ENCODE data around the gene KRTAP12-2. TPM values are rescaled to one million over a fixed set of nuclear protein-coding genes. Genes with fewer than 3 reads are reported as not detected.

KRTAP12-2 gene
- total RNA-seq, 1 donor from 2014 or later: not detected

DNA sequence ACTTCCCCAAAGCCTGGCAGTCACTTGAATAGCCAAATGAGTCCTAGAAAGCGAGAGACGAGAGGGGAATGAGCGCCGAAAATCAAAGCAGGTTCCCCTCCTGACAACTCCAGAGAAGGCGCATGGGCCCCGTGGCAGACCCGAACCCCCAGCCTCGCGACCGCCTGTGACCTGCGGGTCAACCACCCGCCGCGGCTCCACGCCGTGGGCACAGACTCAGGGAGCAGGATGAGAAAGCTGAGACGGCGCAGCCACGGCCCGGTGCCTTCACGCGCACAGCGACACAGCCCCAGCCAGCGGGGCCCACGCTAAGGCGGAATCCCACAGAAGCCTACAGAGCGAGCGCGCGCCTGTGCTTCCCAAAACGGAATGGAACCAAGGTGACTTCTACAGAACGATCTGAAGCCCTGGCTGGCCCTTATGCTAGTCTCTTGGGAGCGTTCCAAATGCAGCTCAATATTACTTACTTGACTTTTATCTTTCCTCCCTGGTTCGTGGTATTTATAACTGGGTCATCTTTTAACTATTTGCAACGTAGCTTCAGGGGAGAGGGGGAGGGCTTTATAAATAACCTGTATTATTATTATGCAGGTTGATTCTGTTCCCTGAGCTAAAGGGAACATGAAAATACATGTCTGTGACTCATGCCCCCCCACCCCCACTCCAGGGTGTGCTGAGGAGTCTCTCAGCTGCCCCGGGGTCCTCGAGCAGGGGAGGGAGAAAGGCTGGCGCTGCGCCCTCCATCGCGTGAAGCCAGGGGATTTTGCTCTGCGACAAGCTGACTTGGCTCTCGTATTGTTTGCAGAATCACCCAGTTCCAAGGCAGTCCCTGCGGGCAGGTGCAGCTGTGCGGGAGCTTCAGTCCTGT is 42.9 kb upstream of the KRTAP12-2 start:
- H3K36me3 ChIP-seq (ENCODE audit: control insufficient read depth in 3 of 3, insufficient read depth in 3 of 3, low read length in 3 of 3): no peaks in the 10 kb centered on the region
- H3K27ac ChIP-seq (ENCODE audit: low read depth, low read length): no peak overlapping the region
- peaks cover 72 to 83% (median 79%) of the 10 kb centered on the region in 3 donors for H3K27me3 ChIP-seq (ENCODE audit: control insufficient read depth in 3 of 3, insufficient read depth in 3 of 3, low read length in 3 of 3)
- no peak overlapping the region for H3K9ac ChIP-seq (ENCODE audit: low read depth in 1 of 3, low read length in 3 of 3)
- no peaks in the 10 kb centered on the region for H3K9me3 ChIP-seq (ENCODE audit: control insufficient read depth in 3 of 3, low read length in 3 of 3)
- peaks cover 0 to 8% (median 6%) of the 10 kb centered on the region in 3 donors for H3K4me1 ChIP-seq (ENCODE audit: control insufficient read depth in 3 of 3, insufficient read depth in 3 of 3, low read length in 3 of 3)
- no peak overlapping the region for H3K4me3 ChIP-seq (ENCODE audit: low read length in 3 of 3)

DNA sequence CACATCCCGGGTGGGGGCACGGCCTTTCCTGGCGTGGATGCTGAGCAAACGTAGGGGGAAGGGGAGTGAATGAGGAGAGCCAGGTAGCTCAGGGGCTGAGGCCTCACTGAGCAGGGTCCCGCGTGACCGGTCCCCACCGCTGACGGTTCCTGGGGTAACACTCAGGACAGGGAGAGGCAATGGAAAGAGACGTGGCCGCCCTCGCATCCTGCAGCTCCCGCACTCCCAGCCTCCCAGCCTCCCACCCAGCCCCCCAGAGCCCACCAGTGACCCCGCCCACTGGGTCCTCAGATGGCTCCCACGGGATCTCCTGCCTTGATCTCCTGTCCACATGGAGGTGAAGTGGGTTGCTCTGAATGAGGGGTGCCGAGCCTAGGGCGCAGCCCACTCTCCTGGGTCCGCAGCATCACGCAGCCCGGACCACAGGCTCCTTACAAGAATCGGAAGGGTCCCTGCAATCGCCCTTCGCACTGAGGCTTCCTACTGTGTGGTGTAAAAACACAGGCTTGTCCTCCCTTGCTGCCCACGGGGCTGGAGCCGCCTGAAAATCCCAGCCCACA is 42.2 kb upstream of the KRTAP12-2 start:
- Histone ChIP-seq H3K4me3 (ENCODE audit: low read length in 3 of 3) (no peak overlapping the region), H3K4me1 (ENCODE audit: control insufficient read depth in 3 of 3, insufficient read depth in 3 of 3, low read length in 3 of 3) (peaks cover 0 to 8% (median 6%) of the 10 kb centered on the region in 3 donors), H3K9ac (ENCODE audit: low read depth in 1 of 3, low read length in 3 of 3) (no peak overlapping the region), H3K27me3 (ENCODE audit: control insufficient read depth in 3 of 3, insufficient read depth in 3 of 3, low read length in 3 of 3) (peaks cover 75 to 85% (median 84%) of the 10 kb centered on the region in 3 donors), H3K27ac (ENCODE audit: low read depth, low read length) (no peak overlapping the region), H3K9me3 (ENCODE audit: control insufficient read depth in 3 of 3, low read length in 3 of 3) (no peaks in the 10 kb centered on the region), H3K36me3 (ENCODE audit: control insufficient read depth in 3 of 3, insufficient read depth in 3 of 3, low read length in 3 of 3) (no peaks in the 10 kb centered on the region)

DNA sequence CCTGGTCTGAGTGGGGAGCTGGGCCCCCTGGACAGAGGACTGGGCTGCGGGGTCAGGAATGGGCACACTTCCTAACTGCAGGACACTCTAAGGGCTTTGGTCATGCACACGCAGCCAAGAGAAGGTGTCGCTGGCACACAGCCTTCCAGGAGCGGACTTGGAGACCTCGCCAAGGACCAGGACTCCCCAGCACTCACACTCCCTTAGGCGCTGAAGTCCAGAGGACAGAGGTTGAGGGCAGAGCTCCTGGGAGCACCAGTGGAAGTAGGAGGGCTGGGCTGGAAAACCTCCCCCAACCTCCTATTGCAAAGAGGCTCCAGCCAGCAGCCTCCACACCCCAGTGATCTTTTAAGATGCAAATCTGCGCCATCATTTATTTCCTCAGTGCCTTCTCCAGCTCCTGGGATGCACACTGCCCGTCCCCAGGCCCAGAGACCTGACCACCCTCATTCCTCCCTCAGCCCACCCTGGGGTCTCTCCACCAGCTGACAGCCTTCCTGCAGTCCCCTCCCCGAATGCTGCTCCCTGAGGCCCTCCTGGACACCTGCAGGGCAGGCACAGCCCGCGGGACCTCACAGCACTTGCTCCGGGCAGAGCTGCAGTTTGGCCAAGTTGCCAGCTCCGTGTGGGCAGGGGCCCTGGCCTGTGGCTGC is 41.6 kb upstream of the KRTAP12-2 start:
- peaks cover 75 to 85% (median 84%) of the 10 kb centered on the region in 3 donors for H3K27me3 ChIP-seq (ENCODE audit: control insufficient read depth in 3 of 3, insufficient read depth in 3 of 3, low read length in 3 of 3)
- no peak overlapping the region for H3K27ac ChIP-seq (ENCODE audit: low read depth, low read length)
- H3K36me3 ChIP-seq (ENCODE audit: control insufficient read depth in 3 of 3, insufficient read depth in 3 of 3, low read length in 3 of 3): no peaks in the 10 kb centered on the region
- no peak overlapping the region for H3K4me3 ChIP-seq (ENCODE audit: low read length in 3 of 3)
- H3K9ac ChIP-seq (ENCODE audit: low read depth in 1 of 3, low read length in 3 of 3): no peak overlapping the region
- no peaks in the 10 kb centered on the region for H3K9me3 ChIP-seq (ENCODE audit: control insufficient read depth in 3 of 3, low read length in 3 of 3)
- peaks cover 0 to 8% (median 6%) of the 10 kb centered on the region in 3 donors for H3K4me1 ChIP-seq (ENCODE audit: control insufficient read depth in 3 of 3, insufficient read depth in 3 of 3, low read length in 3 of 3)

DNA sequence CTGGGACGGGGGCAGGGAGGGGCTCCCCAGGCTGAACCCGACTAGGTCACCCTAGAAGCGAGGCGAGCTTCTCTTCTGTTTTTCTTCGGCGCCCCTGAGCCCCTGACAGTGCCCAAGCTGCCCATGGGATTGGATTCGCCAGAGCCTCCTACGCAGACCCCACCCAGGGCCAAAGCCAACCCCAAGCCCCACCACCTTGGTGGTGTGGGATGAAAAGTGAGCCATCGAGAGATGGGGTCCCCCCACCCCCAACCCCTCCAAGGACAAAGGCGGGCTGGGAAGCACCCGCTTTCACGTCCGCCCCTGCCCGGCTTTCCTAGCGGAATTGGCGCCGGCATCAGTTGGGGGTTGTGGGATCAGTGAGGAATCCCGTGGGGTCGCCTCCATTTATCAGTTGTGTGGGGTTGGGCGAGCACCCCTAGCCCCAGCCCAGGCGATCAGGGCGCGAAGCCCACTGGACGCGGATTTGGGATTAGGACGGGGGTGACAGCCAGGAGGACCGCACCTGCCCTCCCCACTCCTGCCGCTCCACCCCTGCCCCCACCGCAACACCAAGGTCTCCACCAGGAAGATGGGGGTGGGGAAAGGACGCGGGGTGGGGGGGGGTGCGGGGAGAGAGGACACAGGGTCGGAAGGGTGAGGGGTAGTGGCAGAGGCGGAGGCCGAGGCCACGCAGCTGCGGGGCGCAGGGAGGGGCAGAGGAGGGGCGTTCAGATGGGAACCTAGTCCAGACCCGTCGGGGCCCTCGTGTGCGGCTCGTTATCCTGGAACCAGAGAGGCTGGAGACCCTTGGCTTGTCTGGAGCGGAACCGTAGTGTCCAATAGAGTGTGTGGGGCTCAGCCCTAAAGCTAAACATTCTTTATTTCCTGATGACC is 40.2 kb upstream of the KRTAP12-2 start:
- H3K27me3 ChIP-seq (ENCODE audit: control insufficient read depth in 3 of 3, insufficient read depth in 3 of 3, low read length in 3 of 3): peaks cover 76 to 85% (median 83%) of the 10 kb centered on the region in 3 donors
- no peaks in the 10 kb centered on the region for H3K9me3 ChIP-seq (ENCODE audit: control insufficient read depth in 3 of 3, low read length in 3 of 3)
- no peaks in the 10 kb centered on the region for H3K36me3 ChIP-seq (ENCODE audit: control insufficient read depth in 3 of 3, insufficient read depth in 3 of 3, low read length in 3 of 3)
- H3K27ac ChIP-seq (ENCODE audit: low read depth, low read length): no peak overlapping the region
- peaks cover 0 to 8% (median 6%) of the 10 kb centered on the region in 3 donors for H3K4me1 ChIP-seq (ENCODE audit: control insufficient read depth in 3 of 3, insufficient read depth in 3 of 3, low read length in 3 of 3)
- H3K9ac ChIP-seq (ENCODE audit: low read depth in 1 of 3, low read length in 3 of 3): no peak overlapping the region
- H3K4me3 ChIP-seq (ENCODE audit: low read length in 3 of 3): no peak overlapping the region

DNA sequence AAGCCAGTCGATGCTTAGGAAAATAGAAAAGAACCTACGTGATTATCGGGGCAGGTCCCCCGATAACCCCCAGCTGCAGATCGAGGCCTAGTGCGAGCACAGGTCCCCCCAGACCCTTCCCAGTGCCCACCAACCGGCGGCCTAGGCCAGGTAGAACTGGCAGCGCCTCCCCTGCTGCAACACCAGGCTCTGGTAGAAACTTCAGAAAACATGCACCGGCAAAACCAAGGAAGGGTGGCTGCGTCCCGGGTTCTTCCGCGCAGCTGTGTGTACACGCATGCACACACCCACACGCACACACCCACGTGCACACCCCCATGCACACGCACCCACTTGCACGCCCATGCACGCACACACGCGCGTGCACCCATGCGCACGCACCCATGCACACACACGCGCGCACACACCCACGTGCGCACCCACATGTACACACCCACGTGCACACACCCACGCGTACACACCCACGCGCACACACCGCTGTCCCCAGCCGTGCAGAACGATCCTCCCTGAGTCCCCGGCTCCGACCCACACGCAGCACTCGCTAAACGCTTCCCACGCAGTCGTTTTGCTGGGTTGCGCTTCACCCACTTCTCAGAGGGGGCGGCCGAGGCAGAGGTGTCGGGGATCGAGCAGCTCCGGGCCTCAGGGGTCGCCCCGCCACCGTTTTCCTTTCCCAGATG is 39.4 kb upstream of the KRTAP12-2 start:
- H3K9me3 ChIP-seq (ENCODE audit: control insufficient read depth in 3 of 3, low read length in 3 of 3): no peaks in the 10 kb centered on the region
- H3K4me1 ChIP-seq (ENCODE audit: control insufficient read depth in 3 of 3, insufficient read depth in 3 of 3, low read length in 3 of 3): peaks cover 0 to 8% (median 6%) of the 10 kb centered on the region in 3 donors
- no peak overlapping the region for H3K4me3 ChIP-seq (ENCODE audit: low read length in 3 of 3)
- H3K27ac ChIP-seq (ENCODE audit: low read depth, low read length): no peak overlapping the region
- H3K27me3 ChIP-seq (ENCODE audit: control insufficient read depth in 3 of 3, insufficient read depth in 3 of 3, low read length in 3 of 3): peaks cover 78 to 86% (median 83%) of the 10 kb centered on the region in 3 donors
- no peaks in the 10 kb centered on the region for H3K36me3 ChIP-seq (ENCODE audit: control insufficient read depth in 3 of 3, insufficient read depth in 3 of 3, low read length in 3 of 3)
- H3K9ac ChIP-seq (ENCODE audit: low read depth in 1 of 3, low read length in 3 of 3): no peak overlapping the region

DNA sequence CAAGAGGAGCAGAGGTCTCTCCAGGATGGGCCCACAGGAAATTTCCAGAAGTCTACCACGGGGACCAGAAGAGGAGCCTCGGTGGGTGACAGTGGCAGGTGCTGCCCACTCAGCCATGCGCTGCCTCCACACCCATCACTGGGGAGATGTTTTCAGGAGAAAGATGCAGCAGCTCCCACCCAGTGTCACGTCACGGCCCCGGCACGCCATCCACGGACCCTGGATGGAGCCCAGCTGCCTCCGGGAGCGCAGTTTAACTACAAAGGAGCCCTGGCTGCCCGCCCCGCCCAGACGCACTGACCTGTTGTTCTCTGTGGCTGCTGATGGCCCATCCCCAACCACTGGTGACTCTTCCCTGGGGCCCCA is 37.9 kb upstream of the KRTAP12-2 start:
- Histone ChIP-seq H3K9ac (ENCODE audit: low read depth in 1 of 3, low read length in 3 of 3) (no peak overlapping the region), H3K9me3 (ENCODE audit: control insufficient read depth in 3 of 3, low read length in 3 of 3) (no peaks in the 10 kb centered on the region), H3K4me3 (ENCODE audit: low read length in 3 of 3) (no peak overlapping the region), H3K36me3 (ENCODE audit: control insufficient read depth in 3 of 3, insufficient read depth in 3 of 3, low read length in 3 of 3) (no peaks in the 10 kb centered on the region), H3K27me3 (ENCODE audit: control insufficient read depth in 3 of 3, insufficient read depth in 3 of 3, low read length in 3 of 3) (peaks cover 79 to 87% (median 87%) of the 10 kb centered on the region in 3 donors), H3K27ac (ENCODE audit: low read depth, low read length) (no peak overlapping the region), H3K4me1 (ENCODE audit: control insufficient read depth in 3 of 3, insufficient read depth in 3 of 3, low read length in 3 of 3) (peaks cover 0 to 6% (median 4%) of the 10 kb centered on the region in 3 donors)

DNA sequence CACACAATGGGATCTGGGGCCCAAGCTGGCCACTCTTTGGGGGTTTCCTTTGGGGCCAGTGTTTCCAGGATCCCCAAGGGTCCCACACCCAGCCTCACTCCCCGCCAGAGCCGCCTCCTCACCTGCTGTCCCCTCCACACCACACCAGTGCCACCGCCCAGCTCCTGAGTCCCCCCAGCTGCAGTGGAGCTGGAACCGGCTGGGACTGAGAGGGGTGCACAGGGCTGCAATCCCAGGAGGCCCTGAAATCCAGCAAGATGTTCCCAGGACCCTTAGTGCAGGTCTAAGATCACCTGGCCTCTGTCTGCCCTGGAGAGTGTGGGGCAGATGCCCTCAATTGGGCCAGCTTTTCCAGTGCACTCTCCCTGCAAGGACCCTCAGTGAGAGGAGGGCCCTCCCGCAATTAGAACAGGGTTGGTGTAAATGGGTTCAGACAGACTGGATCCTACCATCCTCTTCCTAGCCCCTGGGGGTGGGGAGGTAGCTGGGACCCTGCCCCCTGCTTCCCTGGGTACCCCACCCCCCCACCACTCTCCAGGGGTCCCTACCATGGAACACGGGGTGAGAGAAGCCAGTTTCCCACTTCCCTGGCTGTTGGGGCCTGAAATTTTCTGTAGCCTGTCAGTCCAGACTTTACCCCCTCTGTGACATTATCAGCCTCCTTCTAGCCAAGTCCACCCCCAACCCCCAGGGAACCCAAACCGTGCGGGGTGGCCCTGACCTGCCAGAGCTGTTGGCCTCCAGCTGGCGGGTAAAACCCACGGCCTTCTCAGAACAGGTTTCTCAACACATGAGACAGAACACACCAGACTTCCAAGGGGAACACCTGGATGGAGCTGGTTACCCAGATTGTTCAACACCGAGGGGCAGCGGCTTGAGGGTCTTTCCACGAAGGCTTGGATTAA is 37.3 kb upstream of the KRTAP12-2 start:
- no peak overlapping the region for H3K9ac ChIP-seq (ENCODE audit: low read depth in 1 of 3, low read length in 3 of 3)

DNA sequence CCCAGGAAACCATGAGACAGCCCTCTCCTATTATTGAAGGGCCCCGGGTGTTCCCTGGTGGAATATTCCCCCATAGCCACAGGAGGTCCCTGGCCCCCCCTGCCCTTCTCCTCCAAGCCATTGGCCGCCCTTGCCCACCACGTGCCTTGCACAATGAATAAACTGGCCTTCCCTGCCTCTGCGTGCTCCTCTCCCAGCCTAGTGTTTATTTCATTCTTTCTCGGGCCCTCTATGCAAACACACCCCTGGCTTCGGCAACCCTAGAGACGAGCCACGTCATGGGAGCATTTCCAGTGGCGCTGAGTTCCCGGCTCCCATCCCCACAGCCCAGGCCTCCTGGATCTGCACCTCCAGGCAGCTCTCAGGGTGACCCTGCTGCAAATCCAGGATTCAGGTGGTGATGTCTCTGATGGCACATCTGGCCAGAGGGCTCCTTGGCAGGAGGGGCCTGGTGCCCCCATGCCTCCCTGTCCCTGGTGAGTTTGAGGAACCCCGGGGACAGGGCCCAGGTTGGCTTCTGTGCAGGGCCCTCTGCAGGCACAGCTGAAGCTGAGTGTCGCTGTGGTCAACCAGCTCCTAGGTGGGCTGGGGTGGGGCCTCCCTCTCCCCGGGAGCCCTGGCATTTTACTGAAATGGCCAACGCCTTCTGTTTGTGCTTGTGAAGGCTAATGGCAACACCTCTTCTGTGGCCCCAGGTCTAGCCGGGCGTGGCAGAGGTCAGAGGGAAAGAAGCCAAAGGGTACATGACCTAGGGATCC is 36.4 kb upstream of the KRTAP12-2 start:
- H3K27me3 ChIP-seq (ENCODE audit: control insufficient read depth in 3 of 3, insufficient read depth in 3 of 3, low read length in 3 of 3): peaks cover 76 to 81% (median 79%) of the 10 kb centered on the region in 3 donors
- H3K36me3 ChIP-seq (ENCODE audit: control insufficient read depth in 3 of 3, insufficient read depth in 3 of 3, low read length in 3 of 3): no peaks in the 10 kb centered on the region
- no peak overlapping the region for H3K9ac ChIP-seq (ENCODE audit: low read depth in 1 of 3, low read length in 3 of 3)
- no peak overlapping the region for H3K4me3 ChIP-seq (ENCODE audit: low read length in 3 of 3)
- H3K27ac ChIP-seq (ENCODE audit: low read depth, low read length): no peak overlapping the region
- H3K4me1 ChIP-seq (ENCODE audit: control insufficient read depth in 3 of 3, insufficient read depth in 3 of 3, low read length in 3 of 3): no peaks in the 10 kb centered on the region
- H3K9me3 ChIP-seq (ENCODE audit: control insufficient read depth in 3 of 3, low read length in 3 of 3): no peaks in the 10 kb centered on the region

More for the DNA sequence above, 37.3 kb upstream of the KRTAP12-2 start:
- Histone ChIP-seq H3K36me3 (ENCODE audit: control insufficient read depth in 3 of 3, insufficient read depth in 3 of 3, low read length in 3 of 3) (no peaks in the 10 kb centered on the region), H3K9me3 (ENCODE audit: control insufficient read depth in 3 of 3, low read length in 3 of 3) (no peaks in the 10 kb centered on the region), H3K27ac (ENCODE audit: low read depth, low read length) (no peak overlapping the region), H3K4me1 (ENCODE audit: control insufficient read depth in 3 of 3, insufficient read depth in 3 of 3, low read length in 3 of 3) (no peaks in the 10 kb centered on the region), H3K27me3 (ENCODE audit: control insufficient read depth in 3 of 3, insufficient read depth in 3 of 3, low read length in 3 of 3) (peaks cover 78 to 84% (median 84%) of the 10 kb centered on the region in 3 donors), H3K4me3 (ENCODE audit: low read length in 3 of 3) (no peak overlapping the region)
